ENCODE results near the gene LPIN2.

The LPIN2 gene

GRCh38 chr18:2966560-2966959 is 46.4 kb downstream of the LPIN2 start:
- TF ChIP-seq CTCF (IDR thresholded peaks at IDR 0.05; ENCODE audit: low read depth, low read length): no peak
- DNase-seq (ENCODE audit: extremely low read depth, low read depth): no peak

DNA sequence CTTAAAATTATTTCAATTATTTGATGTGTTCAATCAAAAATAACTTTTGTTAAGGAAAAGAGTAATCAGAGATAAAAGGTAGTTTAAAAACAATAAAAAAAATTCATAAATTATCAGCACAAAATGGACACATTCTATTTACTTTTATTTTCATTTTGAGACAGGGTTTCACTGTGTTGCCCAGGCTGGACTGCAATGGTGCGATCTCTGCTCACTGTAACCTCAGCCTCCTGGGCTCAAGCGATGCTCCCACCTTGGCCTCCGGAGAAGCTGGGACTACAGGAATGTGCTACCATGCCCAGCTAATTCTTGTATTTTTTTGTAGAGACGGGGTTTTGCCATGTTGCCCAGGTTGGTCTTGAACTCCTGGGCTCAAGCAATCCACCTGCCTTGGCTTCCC is 47.1 kb downstream of the LPIN2 start:
- no peak for DNase-seq (ENCODE audit: extremely low read depth, low read depth)
- no peak for TF ChIP-seq CTCF (IDR thresholded peaks at IDR 0.05; ENCODE audit: low read depth, low read length)

DNA sequence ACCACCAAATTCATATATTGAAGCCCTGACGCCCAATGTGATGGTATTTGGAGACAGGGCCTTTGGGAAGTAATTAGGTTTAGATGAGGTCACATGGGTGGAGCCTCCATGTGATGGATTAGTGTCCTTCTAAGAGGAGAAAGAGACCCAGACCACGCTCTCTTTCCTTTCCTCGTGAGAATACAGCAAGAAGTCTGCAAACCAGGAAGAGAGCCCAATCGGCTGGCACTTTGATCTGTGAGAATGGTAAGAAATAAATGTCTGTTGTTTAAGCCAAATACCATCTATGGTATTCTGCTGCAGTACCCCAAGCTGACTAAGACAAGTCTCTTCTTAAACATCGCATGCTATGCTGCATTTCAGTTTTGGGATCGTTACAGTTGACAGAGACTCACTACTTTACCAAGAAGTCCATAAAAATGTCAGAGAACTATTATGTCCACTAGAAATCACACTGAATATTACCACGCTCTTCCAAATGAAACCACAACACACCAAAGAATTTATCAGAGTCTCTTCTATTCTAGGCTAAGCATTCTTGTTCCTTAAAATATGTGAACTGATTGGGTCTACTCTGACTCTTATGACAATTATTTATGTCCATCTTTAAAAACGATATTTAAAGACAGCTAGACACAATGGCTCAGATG is 48.5 kb downstream of the LPIN2 start:
- no peak for TF ChIP-seq CTCF (IDR thresholded peaks at IDR 0.05; ENCODE audit: low read depth, low read length)
- DNase-seq (ENCODE audit: extremely low read depth, low read depth): no peak
